ENCODE measurements around the gene LOC128125822.

The LOC128125822 gene

GRCh38 chr6:63611560-63611959, 39.3 kb downstream of the LOC128125822 start:
- no peak for DNase-seq (ENCODE audit: low read depth)
- TF ChIP-seq CTCF (conservative IDR thresholded peaks at IDR 0.05; ENCODE audit: low read depth, low read length), result no peak

GRCh38 chr6:63615590-63615989, 43.3 kb downstream of the LOC128125822 start:
- no peak for DNase-seq (ENCODE audit: low read depth)
- TF ChIP-seq CTCF (conservative IDR thresholded peaks at IDR 0.05; ENCODE audit: low read depth, low read length), result no peak

More at GRCh38 chr6:63611560-63611959, 39.3 kb downstream of the LOC128125822 start:
- H3K4me3 ChIP-seq (ENCODE audit: low read depth, low read length), result no peak overlapping the region

More at GRCh38 chr6:63615590-63615989, 43.3 kb downstream of the LOC128125822 start:
- no peak overlapping the region for H3K4me3 ChIP-seq (ENCODE audit: low read depth, low read length)

Data from choroid plexus epithelial cell (primary cell).